K562 (cell line): ENCODE measurements around the gene COCH. TPM values are rescaled to one million over a fixed set of nuclear protein-coding genes. Genes with fewer than 3 reads are reported as not detected.

Experiments
- ATAC-seq: fragments of 200-7000 bp; cut with Tn5 transposase; 3 replicates; pipeline ENCODE4 v1.9.1; 2020; ENCODE audit warnings: moderate library complexity
- Bru-seq: library from RNA; stranded (reverse); fragments of 400-500 nt; gene quantifications from one replicate; lab custom pipeline; 2021; lab: Mats Ljungman, UMichigan
- BruChase-seq, 2 experiments: library from RNA; stranded (reverse); fragments of 400-500 nt; gene quantifications; one replicate each; lab custom pipeline; 2021; lab: Mats Ljungman, UMichigan
- BruUV-seq: library from RNA; stranded (reverse); fragments of 400-500 nt; replicated peaks from 2 replicates; lab custom pipeline; 2021; lab: Mats Ljungman, UMichigan
- CTCF ChIA-PET: fragments of 300-600 bp; formaldehyde crosslinking; extraction: SDS; loops from one replicate; lab custom pipeline; 2021; ENCODE audit warnings: low intra/inter-chr PET ratio; lab: Yijun Ruan, JAX
- POLR2A ChIA-PET: fragments of 300-600, 350-650 bp; sonication (Branson Sonifier 250); formaldehyde crosslinking; extraction: SDS; loops from one replicate; lab custom pipeline; 2021; ENCODE audit warnings: antibody characterized with exemption, inconsistent platforms; lab: Yijun Ruan, JAX
- DNase-seq, 4 experiments: peaks; one replicate each; pipeline versions ENCODE4 v3.0.0 to v3.0.0-alpha.2; 2011 to 2018; ENCODE audit warnings: low spot score in 3 of 4, mixed read lengths in 3 of 4; ENCODE audit errors: extremely low read depth in 1 of 4
- FAIRE-seq: peaks from 2 replicates; lab custom pipeline; 2011; peaks lifted over from hg19 to GRCh38; lab: Jason Lieb, UNC
- H2AFZ ChIP-seq: 2 replicates; pipeline ENCODE4 v1.6.0; 2011; ENCODE audit warnings: low read depth, low read length, control low read depth, inconsistent platforms
- H3K27ac ChIP-seq: fragments of 200-600 bp; 3 replicates; pipeline ENCODE4 v1.8.0; 2011; ENCODE audit warnings: low read depth, mild to moderate bottlenecking, control low read depth, inconsistent platforms, low read length, moderate library complexity, mixed read lengths; ENCODE audit errors: extremely low read depth
- H3K27me3 ChIP-seq, 2 experiments: fragments of 300-600 bp in 1 of 2; 2 replicates in 1 of 2; 3 replicates in 1 of 2; pipeline versions ENCODE4 v1.6.0 to v1.8.0; 2011; ENCODE audit warnings: inconsistent platforms in 2 of 2, low read length in 2 of 2, mild to moderate bottlenecking in 1 of 2, mixed read lengths in 1 of 2, moderate library complexity in 1 of 2; ENCODE audit not compliant: control insufficient read depth in 2 of 2, insufficient read depth in 2 of 2
- H3K36me3 ChIP-seq: fragments of 300-600 bp; 3 replicates; pipeline ENCODE4 v1.8.0; 2011; ENCODE audit warnings: mild to moderate bottlenecking, low read length, inconsistent platforms; ENCODE audit not compliant: control insufficient read depth, insufficient read depth
- H3K4me1 ChIP-seq, 2 experiments: fragments of 200-600 bp in 1 of 2; replicated peaks in 1 of 2; 2 replicates in 1 of 2; 3 replicates in 1 of 2; pipeline versions ENCODE4 v1.5.1 to v1.8.0; 2011; ENCODE audit warnings: inconsistent platforms in 2 of 2, low read length in 2 of 2, mild to moderate bottlenecking in 1 of 2, mixed read lengths in 1 of 2, moderate library complexity in 1 of 2; ENCODE audit not compliant: control insufficient read depth in 2 of 2, insufficient read depth in 2 of 2
- H3K4me2 ChIP-seq: 2 replicates; pipeline ENCODE4 v1.6.1; 2011; ENCODE audit warnings: low read length, control low read depth, inconsistent platforms, mixed read lengths; ENCODE audit not compliant: insufficient read depth
- H3K4me3 ChIP-seq: fragments of 200-600 bp; sonication (generic), shearing (Covaris generic); 2 replicates; pipeline ENCODE4 v1.5.1; 2016; ENCODE audit warnings: control low read depth, inconsistent platforms
- H3K79me2 ChIP-seq: fragments of 200-600 bp; 3 replicates; pipeline ENCODE4 v1.8.0; 2011; ENCODE audit warnings: low read length, inconsistent platforms; ENCODE audit not compliant: control insufficient read depth, insufficient read depth
- H3K9ac ChIP-seq, 2 experiments: 2 replicates each; pipeline versions ENCODE4 v1.6.0 to v1.6.1; 2011; ENCODE audit warnings: low read depth in 2 of 2, low read length in 2 of 2, control low read depth in 1 of 2, inconsistent platforms in 1 of 2, mild to moderate bottlenecking in 1 of 2, mixed read lengths in 1 of 2; ENCODE audit not compliant: insufficient read depth in 1 of 2
- H3K9me1 ChIP-seq: one replicate; pipeline ENCODE4 v1.6.0; 2011; ENCODE audit warnings: inconsistent platforms, mild to moderate bottlenecking, low read length, moderate library complexity; ENCODE audit not compliant: control insufficient read depth, insufficient read depth
- H3K9me3 ChIP-seq: replicated peaks from 2 replicates; pipeline ENCODE4 v1.5.1; 2011; ENCODE audit warnings: low read depth, low read length, inconsistent platforms; ENCODE audit not compliant: control insufficient read depth, insufficient read depth
- H4K20me1 ChIP-seq: replicated peaks from 2 replicates; pipeline ENCODE4 v1.6.1; 2011; ENCODE audit warnings: low read length, inconsistent platforms, mixed read lengths; ENCODE audit not compliant: control insufficient read depth, insufficient read depth
- E2F6 ChIP-seq, 2 experiments: IDR thresholded peaks; 2 replicates each; pipeline ENCODE4 v1.6.1; 2011; ENCODE audit warnings: borderline replicate concordance in 1 of 2, control low read depth in 1 of 2, low read depth in 1 of 2, low read length in 1 of 2, mild to moderate bottlenecking in 1 of 2, mixed read lengths in 1 of 2, moderate library complexity in 1 of 2; ENCODE audit not compliant: insufficient read depth in 1 of 2, insufficient read length in 1 of 2, poor library complexity in 1 of 2, severe bottlenecking in 1 of 2; ENCODE audit errors: extremely low read depth in 1 of 2
- GTF2E2 ChIP-seq: fragments of 200-800 bp; sonication (Bioruptor generic); IDR thresholded peaks from 2 replicates; pipeline ENCODE4 v1.6.1; 2016; ENCODE audit warnings: missing genetic modification characterization, missing compliant biosample characterization
- NELFE ChIP-seq: IDR thresholded peaks from 2 replicates; pipeline ENCODE4 v1.6.1; 2011; ENCODE audit warnings: mild to moderate bottlenecking; ENCODE audit not compliant: insufficient read depth, insufficient read length
- NKRF ChIP-seq: fragments of 450-650 bp; IDR thresholded peaks from 2 replicates; pipeline ENCODE4 v1.6.1; 2016; ENCODE audit warnings: borderline replicate concordance
- POLR2A ChIP-seq: fragments of 450-650 bp; conservative IDR thresholded peaks from 2 replicates; pipeline ENCODE4 v1.6.1; 2016
- RNF2 ChIP-seq: sonication (generic); IDR thresholded peaks from 2 replicates; pipeline ENCODE4 v1.6.1; 2016
- TOE1 ChIP-seq, 2 experiments: fragments of 450-650 bp in 1 of 2; sonication (generic) in 1 of 2; formaldehyde crosslinking in 1 of 2; IDR thresholded peaks; 2 replicates each; pipeline versions ENCODE4 v1.7.1 to v1.8.0; 2016 to 2022; ENCODE audit warnings: borderline replicate concordance in 2 of 2, mild to moderate bottlenecking in 2 of 2, antibody characterized with exemption in 1 of 2, inconsistent platforms in 1 of 2, low read depth in 1 of 2, missing genetic modification reagents in 1 of 2, moderate library complexity in 1 of 2
- ZNF174 ChIP-seq: fragments of 250-450 bp; sonication (Bioruptor Pico); IDR thresholded peaks from 2 replicates; pipeline ENCODE4 v1.4.0; 2020; ENCODE audit warnings: mild to moderate bottlenecking
- ZNF239 ChIP-seq: fragments of 250-450 bp; sonication (Bioruptor Pico); IDR thresholded peaks from 2 replicates; pipeline ENCODE4 v1.4.0; 2020; ENCODE audit warnings: mild to moderate bottlenecking
- WGBS: fragments of 100-300 bp; shearing (Covaris generic); methylation state at CpG from one replicate; pipeline ENCODE4 v1.1.6; 2016; ENCODE audit warnings: low coverage, mixed read lengths; ENCODE audit not compliant: insufficient coverage; ENCODE audit errors: missing lambda C conversion rate; 5-methylcytosine and 5-hydroxymethylcytosine counted together
- in situ Hi-C: fragments of 300-500 bp; cut with MboI; formaldehyde crosslinking; loops from 4 replicates; pipeline ENCODE4 v1.15.0; 2018; ENCODE audit warnings: inconsistent platforms, mixed read lengths
- intact Hi-C: fragments of 100-400 bp; cut with micrococcal nuclease; formaldehyde crosslinking; loops from 2 replicates; pipeline ENCODE4 v1.14.2; 2022
- long read RNA-seq, 3 experiments: library from polyadenylated mRNA in 2 of 3; library from RNA in 1 of 3; unstranded in 2 of 3; stranded (forward) in 1 of 3; transcript quantifications; one replicate each; pipeline ENCODE4 v2.0.0, GENCODE V29; 2019 to 2022
- polyA minus RNA-seq, 3 experiments: library from RNA; depleted of rRNA, polyadenylated mRNA; stranded (reverse); fragments of >200 nt; gene quantifications; 2 replicates each; pipeline ENCODE4 v1.2.3, GENCODE V29; 2011
- polyA plus RNA-seq, 8 experiments: library from polyadenylated mRNA; depleted of rRNA in 4 of 8; stranded (reverse) in 5 of 8; unstranded in 3 of 8; fragments of >200 nt; fragmentation: Nextera tagmentation in 2 of 8; fragmentation: Illumina TruSeq in 1 of 8; extraction: Ambion mirVana in 2 of 8; extraction: Trizol in 1 of 8; gene quantifications; 2 replicates each; pipeline versions ENCODE4 v1.2.1 to v1.2.3, GENCODE V29; 2011 to 2014; ENCODE audit warnings: inconsistent platforms in 1 of 8, missing spikeins in 1 of 8
- total RNA-seq, 7 experiments: library from RNA; depleted of rRNA in 6 of 7; stranded (reverse); fragments of >200 nt in 6 of 7; fragmentation: Illumina TruSeq in 2 of 7; extraction: Trizol in 2 of 7; gene quantifications; 2 replicates each; pipeline versions ENCODE4 v1.2.1 to v1.2.3, GENCODE V29; 2011 to 2021; ENCODE audit warnings: low replicate concordance in 1 of 7

The COCH gene
- 130 and 206 TPM in 2 replicates for total RNA-seq (2011; cell fraction: chromatin; rRNA removed; ENCODE audit: low replicate concordance)
- total RNA-seq (2011; cell fraction: nucleolus; rRNA removed) = 128 and 147 TPM in 2 replicates
- 145 and 165 TPM in 2 replicates for total RNA-seq (2011; cell fraction: nucleoplasm; rRNA removed)
- total RNA-seq (2014; rRNA removed) (64.8 and 70.0 TPM in 2 replicates), total RNA-seq (2014; rRNA removed; fragmentation: Illumina TruSeq; extraction: Trizol) (88.6 and 91.9 TPM in 2 replicates), total RNA-seq (2015; rRNA removed; fragmentation: Illumina TruSeq; extraction: Trizol) (69.3 and 69.7 TPM in 2 replicates), total RNA-seq (2021) (64.0 and 65.7 TPM in 2 replicates), polyA plus RNA-seq (2011; rRNA removed) (113 and 141 TPM in 2 replicates), polyA plus RNA-seq (2014; fragmentation: Illumina TruSeq; extraction: Trizol) (80.9 and 95.3 TPM in 2 replicates), polyA plus RNA-seq (2014; fragmentation: Nextera tagmentation; extraction: Ambion mirVana) (10 to 100 TPM; 27.0 to 36.8 TPM), polyA plus RNA-seq (2014; rRNA removed) (72.1 and 82.6 TPM in 2 replicates), polyA minus RNA-seq (2011; rRNA and poly(A)+ RNA removed) (70.0 and 76.8 TPM in 2 replicates), Bru-seq, nascent RNA (percentile 84 among the genes with signal in this experiment), BruChase-seq, experiment 1, labeled RNA remaining after a 2-hour chase (percentile 75 among the genes with signal in this experiment), BruChase-seq, experiment 2, labeled RNA remaining after a 6-hour chase (percentile 74 among the genes with signal in this experiment)
- polyA plus RNA-seq (2011; cell fraction: cytosol; rRNA removed) = 54.6 and 55.7 TPM in 2 replicates
- 224 and 253 TPM in 2 replicates for polyA plus RNA-seq (2011; cell fraction: nucleus; rRNA removed)
- polyA plus RNA-seq (2012) = 53.6 and 64.6 TPM in 2 replicates
- 34.6 and 45.0 TPM in 2 replicates for polyA minus RNA-seq (2011; cell fraction: cytosol; rRNA and poly(A)+ RNA removed)
- polyA minus RNA-seq (2011; cell fraction: nucleus; rRNA and poly(A)+ RNA removed) = 50.4 and 66.5 TPM in 2 replicates
- long read RNA-seq, experiment 1, transcript COCH-201 (11 exons, 2,582 nt) = minor isoform, 12 of 443 reads
- long read RNA-seq, experiment 1, transcript COCH-214 (11 exons, 2,884 nt) = major isoform, 174 of 443 reads
- long read RNA-seq, experiment 1, transcript COCH-202 (12 exons, 2,571 nt) = minor isoform, 82 of 443 reads
- long read RNA-seq, experiment 1, partial matches to known transcripts = 39 of 443 reads
- long read RNA-seq, experiment 1, other reads (novel, unspliced or antisense) = 127 of 443 reads
- long read RNA-seq, experiment 2, transcript COCH-214 (11 exons, 2,884 nt) = major isoform, 39 of 95 reads
- long read RNA-seq, experiment 2, transcript COCH-202 (12 exons, 2,571 nt) = minor isoform, 16 of 95 reads
- long read RNA-seq, experiment 2, partial matches to known transcripts = 15 of 95 reads
- long read RNA-seq, experiment 2, other reads (novel, unspliced or antisense) = 22 of 95 reads
- long read RNA-seq, experiment 3, transcript COCH-214 (11 exons, 2,884 nt) = major isoform, 50 of 158 reads
- long read RNA-seq, experiment 3, transcript COCH-202 (12 exons, 2,571 nt) = minor isoform, 40 of 158 reads
- long read RNA-seq, experiment 3, partial matches to known transcripts = 14 of 158 reads
- long read RNA-seq, experiment 3, other reads (novel, unspliced or antisense) = 51 of 158 reads

- WGBS = 0% methylated on average over 44 of the region's 99 CpGs
- H3K79me2 ChIP-seq = peaks cover 36% of the 10 kb centered on the region
- peak within 1 kb of the TSS; percentile 70 for H3K4me3 ChIP-seq
- no peak for FAIRE-seq
- H3K36me3 ChIP-seq = peaks cover 30% of the 10 kb centered on the region
- no peaks in the 10 kb centered on the region for H3K9me3 ChIP-seq
- H3K4me1 ChIP-seq = peaks cover 15 to 22% of the 10 kb centered on the region in 2 experiments; a peak in 4 of 5 replicates
- ChIA-PET CTCF (no interaction called here), POLR2A (interaction anchor here (0.5 to 1.3 kb wide), 10 partner anchors 9 to 729 kb away, joined by 3 read pairs; no protein-coding TSS in a partner anchor)
- peak; percentile 89 for ATAC-seq
- in situ Hi-C loops (no loop called here), intact Hi-C loops (loop anchor here (5.0 kb wide), 1 partner anchor 112 kb away; no protein-coding TSS in a partner anchor)
- no TSS peak for BruUV-seq
- no peaks in the 10 kb centered on the region for H4K20me1 ChIP-seq
- H3K9me1 ChIP-seq = no peaks in the 10 kb centered on the region
- peak within 1 kb of the TSS; percentile 90 for H3K4me2 ChIP-seq
- peak within 1 kb of the TSS; percentile 82 for H3K27ac ChIP-seq
- peak within 1 kb of the TSS; percentile 82 to 98 for H3K9ac ChIP-seq
- no peaks in the 10 kb centered on the region for H3K27me3 ChIP-seq
- peak within 1 kb of the TSS; percentile 97 for H2AFZ ChIP-seq
- peak; percentile 80 to 85 (median 82) for DNase-seq
- TF ChIP-seq NELFE (no peak), POLR2A (peak; percentile 85), ZNF174 (no peak), TOE1 (IDR thresholded peaks at IDR 0.05; ENCODE audit: borderline replicate concordance) (no peak), TOE1 (CRISPR knock-in tag; IDR thresholded peaks at IDR 0.05; ENCODE audit: borderline replicate concordance, low read depth) (no peak), E2F6 (IDR thresholded peaks at IDR 0.05; ENCODE audit: borderline replicate concordance in 1 of 2, extremely low read depth in 1 of 2, insufficient read depth in 1 of 2, insufficient read length in 1 of 2, low read depth in 1 of 2, low read length in 1 of 2, poor library complexity in 1 of 2, severe bottlenecking in 1 of 2) (peak; percentile 81 to 95), GTF2E2 (tag) (no peak), NKRF (no peak), RNF2 (no peak; the same call in 1 of the 2 replicates), ZNF239 (CRISPR knock-in tag) (no peak)
These were observed at the start of gene COCH for GRCh38 chr14:30874120-30874998. TSS of gene COCH (plus strand) at chr14:30874559. CDS start at chr14:30874939, 380 bp downstream.
